A549 (cell line): ENCODE data around the gene ARFRP1.
A peak's percentile ranks its signal among the peaks of the same experiment; 100 is the strongest.

Experiments
- EHF ChIP-seq: fragments of 250-450 bp; sonication (Bioruptor Pico); IDR thresholded peaks from 2 replicates; pipeline ENCODE4 v1.5.0; 2020; ENCODE audit warnings: mild to moderate bottlenecking
- JUN ChIP-seq, 2 experiments: fragments of >200 bp; sonication (Bioruptor Twin); formaldehyde crosslinking; IDR thresholded peaks; 2 replicates in 1 of 2; 3 replicates in 1 of 2; pipeline ENCODE4 v1.6.1; 2016 to 2017
- KDM5A ChIP-seq: fragments of 200-600 bp; sonication (generic); IDR thresholded peaks from 2 replicates; pipeline ENCODE4 v1.6.1; 2016; ENCODE audit warnings: antibody characterized with exemption, mild to moderate bottlenecking
- POLR2A ChIP-seq: IDR thresholded peaks from 2 replicates; pipeline ENCODE4 v1.6.1; 2012; ENCODE audit warnings: mild to moderate bottlenecking, low read length
- POLR2AphosphoS2 ChIP-seq: conservative IDR thresholded peaks from 2 replicates; pipeline ENCODE4 v1.6.1; 2012; ENCODE audit warnings: low read length, improper control_type of control experiment, inconsistent platforms
- RARB ChIP-seq: fragments of 250-450 bp; sonication (Bioruptor Pico); IDR thresholded peaks from 2 replicates; pipeline ENCODE4 v1.8.0; 2021; ENCODE audit warnings: mild to moderate bottlenecking, moderate library complexity
- TF ChIP-seq, protein P1 (sequence below): fragments of >200 bp; sonication (Bioruptor Twin); formaldehyde crosslinking; IDR thresholded peaks from 3 replicates; pipeline ENCODE4 v1.5.1; 2016

DNA sequence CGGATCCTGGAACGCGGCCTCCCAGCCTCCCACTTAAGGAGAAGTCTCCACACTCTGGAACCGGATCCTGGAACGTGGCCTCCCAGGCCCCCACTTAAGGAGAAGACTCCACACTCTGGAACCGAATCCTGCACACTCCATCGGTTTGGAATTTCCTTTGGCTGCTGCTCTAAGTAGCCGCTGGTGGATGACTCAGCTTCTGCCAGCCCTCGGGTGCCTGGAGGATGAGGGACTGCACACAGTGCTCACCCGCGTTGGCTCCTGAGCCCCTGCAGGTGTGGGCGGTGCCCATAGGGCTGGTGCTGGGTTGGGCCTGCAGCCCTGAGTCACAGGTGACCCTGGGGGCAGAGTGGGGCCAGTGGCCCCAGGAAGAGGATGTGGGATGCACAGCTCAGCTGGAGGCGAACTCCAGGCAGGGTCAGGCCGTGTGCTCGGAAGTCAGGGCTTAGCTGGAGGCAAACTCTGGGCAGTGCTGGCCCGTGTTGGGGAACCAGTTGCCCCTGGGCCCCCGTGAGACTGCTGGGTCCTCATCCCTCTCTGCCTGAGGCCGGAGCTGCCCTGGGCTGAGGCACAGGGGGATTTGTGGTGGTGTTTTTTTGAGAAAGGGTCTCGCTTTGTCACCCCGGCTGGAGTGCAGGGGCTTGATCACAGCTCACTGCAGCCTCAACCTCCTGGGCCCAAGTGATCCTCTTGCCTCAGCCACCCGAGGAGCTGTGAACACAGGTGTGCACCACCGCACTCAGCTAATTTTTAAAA, 25.2 kb downstream of the ARFRP1 start:
- TF ChIP-seq, protein P1, sequence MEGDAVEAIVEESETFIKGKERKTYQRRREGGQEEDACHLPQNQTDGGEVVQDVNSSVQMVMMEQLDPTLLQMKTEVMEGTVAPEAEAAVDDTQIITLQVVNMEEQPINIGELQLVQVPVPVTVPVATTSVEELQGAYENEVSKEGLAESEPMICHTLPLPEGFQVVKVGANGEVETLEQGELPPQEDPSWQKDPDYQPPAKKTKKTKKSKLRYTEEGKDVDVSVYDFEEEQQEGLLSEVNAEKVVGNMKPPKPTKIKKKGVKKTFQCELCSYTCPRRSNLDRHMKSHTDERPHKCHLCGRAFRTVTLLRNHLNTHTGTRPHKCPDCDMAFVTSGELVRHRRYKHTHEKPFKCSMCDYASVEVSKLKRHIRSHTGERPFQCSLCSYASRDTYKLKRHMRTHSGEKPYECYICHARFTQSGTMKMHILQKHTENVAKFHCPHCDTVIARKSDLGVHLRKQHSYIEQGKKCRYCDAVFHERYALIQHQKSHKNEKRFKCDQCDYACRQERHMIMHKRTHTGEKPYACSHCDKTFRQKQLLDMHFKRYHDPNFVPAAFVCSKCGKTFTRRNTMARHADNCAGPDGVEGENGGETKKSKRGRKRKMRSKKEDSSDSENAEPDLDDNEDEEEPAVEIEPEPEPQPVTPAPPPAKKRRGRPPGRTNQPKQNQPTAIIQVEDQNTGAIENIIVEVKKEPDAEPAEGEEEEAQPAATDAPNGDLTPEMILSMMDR: no peak
- no peak for TF ChIP-seq POLR2AphosphoS2
- TF ChIP-seq JUN (IDR thresholded peaks at IDR 0.05): peak; percentile 67 to 75
- no peak for TF ChIP-seq EHF (CRISPR knock-in tag)
- no peak for TF ChIP-seq RARB (CRISPR knock-in tag)
- peak; percentile 49 for TF ChIP-seq POLR2A
- no peak for TF ChIP-seq KDM5A
